HepG2 (cell line): Measurements from ENCODE around the gene HIVEP2. TPM values are rescaled to one million over a fixed set of nuclear protein-coding genes. Genes with fewer than 3 reads are reported as not detected.

Experiments
- ATAC-seq: fragments of 200-7000 bp; cut with Tn5 transposase; 3 replicates; pipeline ENCODE4 v1.9.1; 2020; ENCODE audit warnings: mild to moderate bottlenecking, moderate library complexity
- Bru-seq: library from RNA; stranded (reverse); fragments of 400-500 nt; gene quantifications from one replicate; lab custom pipeline; 2021; lab: Mats Ljungman, UMichigan
- BruChase-seq, 2 experiments: library from RNA; stranded (reverse); fragments of 400-500 nt; gene quantifications; one replicate each; lab custom pipeline; 2021; lab: Mats Ljungman, UMichigan
- BruUV-seq: library from RNA; stranded (reverse); fragments of 400-500 nt; replicated peaks from 2 replicates; lab custom pipeline; 2021; lab: Mats Ljungman, UMichigan
- CTCF ChIA-PET: fragments of 300-600 bp; formaldehyde crosslinking; extraction: SDS; loops from one replicate; lab custom pipeline; 2021; ENCODE audit warnings: low total read pairs, inconsistent platforms, low intra/inter-chr PET ratio; lab: Yijun Ruan, JAX
- POLR2A ChIA-PET: fragments of 350-600 bp; sonication (Branson Sonifier 250); formaldehyde crosslinking; loops from one replicate; lab custom pipeline; 2020; ENCODE audit warnings: antibody characterized with exemption, inconsistent platforms; lab: Yijun Ruan, JAX
- DNase-seq: peaks from one replicate; pipeline ENCODE4 v3.0.0-alpha.2; 2015; ENCODE audit warnings: low spot score
- FAIRE-seq: peaks from 3 replicates; lab custom pipeline; 2011; peaks lifted over from hg19 to GRCh38; lab: Jason Lieb, UNC
- H2AFZ ChIP-seq: one replicate; pipeline ENCODE4 v1.6.1; 2011; ENCODE audit warnings: low read length, inconsistent platforms
- H3K27ac ChIP-seq: fragments of 300-600 bp; 3 replicates; pipeline ENCODE4 v1.8.0; 2011; ENCODE audit warnings: mixed run types, mild to moderate bottlenecking, mixed read lengths, low read length, inconsistent platforms; ENCODE audit not compliant: insufficient read depth; ENCODE audit errors: extremely low read length
- H3K27me3 ChIP-seq, 2 experiments: fragments of 200-600 bp in 1 of 2; 2 replicates in 1 of 2; 3 replicates in 1 of 2; pipeline versions ENCODE4 v1.6.0 to v1.8.0; 2011; ENCODE audit warnings: low read length in 2 of 2, mild to moderate bottlenecking in 2 of 2, moderate library complexity in 2 of 2, inconsistent platforms in 1 of 2; ENCODE audit not compliant: insufficient read depth in 2 of 2, control insufficient read depth in 1 of 2
- H3K36me3 ChIP-seq, 2 experiments: fragments of 200-600 bp in 1 of 2; replicated peaks in 1 of 2; 2 replicates in 1 of 2; 3 replicates in 1 of 2; pipeline versions ENCODE4 v1.5.1 to v1.8.0; 2011; ENCODE audit warnings: low read length in 2 of 2, inconsistent platforms in 1 of 2; ENCODE audit not compliant: insufficient read depth in 2 of 2, control insufficient read depth in 1 of 2
- H3K4me1 ChIP-seq: 2 replicates; pipeline ENCODE4 v1.5.1; 2012; ENCODE audit warnings: low read length, inconsistent platforms; ENCODE audit not compliant: insufficient read depth
- H3K4me2 ChIP-seq: 2 replicates; pipeline ENCODE4 v1.6.0; 2011; ENCODE audit warnings: low read depth, low read length, inconsistent platforms
- H3K4me3 ChIP-seq, 3 experiments: fragments of 200-600 bp in 1 of 3; sonication (generic), shearing (Covaris generic) in 1 of 3; replicated peaks in 1 of 3; 2 replicates each; pipeline ENCODE4 v1.5.1; 2011 to 2016; ENCODE audit warnings: low read length in 3 of 3, inconsistent platforms in 2 of 3, low read depth in 2 of 3, mild to moderate bottlenecking in 2 of 3, control low read depth in 1 of 3, mixed read lengths in 1 of 3; ENCODE audit not compliant: insufficient read depth in 1 of 3
- H3K79me2 ChIP-seq: one replicate; pipeline ENCODE4 v1.6.1; 2011; ENCODE audit warnings: low read length, inconsistent platforms; ENCODE audit not compliant: insufficient read depth
- H3K9ac ChIP-seq: 2 replicates; pipeline ENCODE4 v1.6.0; 2011; ENCODE audit warnings: mild to moderate bottlenecking, low read depth, low read length, inconsistent platforms; ENCODE audit not compliant: insufficient read depth
- H3K9me3 ChIP-seq: 2 replicates; pipeline ENCODE4 v1.5.1; 2012; ENCODE audit warnings: mild to moderate bottlenecking, low read length
- H4K20me1 ChIP-seq: 2 replicates; pipeline ENCODE4 v1.6.0; 2011; ENCODE audit warnings: inconsistent platforms, mild to moderate bottlenecking, low read length, moderate library complexity; ENCODE audit not compliant: insufficient read depth
- ATF2 ChIP-seq: sonication (generic); formaldehyde crosslinking; IDR thresholded peaks from 2 replicates; pipeline ENCODE4 v1.4.0; 2020; ENCODE audit warnings: missing genetic modification reagents
- ETS1 ChIP-seq: sonication (generic); formaldehyde crosslinking; IDR thresholded peaks from 2 replicates; pipeline ENCODE4 v1.4.0; 2020; ENCODE audit warnings: missing genetic modification reagents
- FOSL1 ChIP-seq: sonication (generic); formaldehyde crosslinking; IDR thresholded peaks from 2 replicates; pipeline ENCODE4 v1.9.0; 2021; ENCODE audit warnings: missing genetic modification reagents, borderline replicate concordance
- GFI1 ChIP-seq: sonication (generic); formaldehyde crosslinking; IDR thresholded peaks from 2 replicates; pipeline ENCODE4 v1.5.0; 2020; ENCODE audit warnings: missing genetic modification reagents, mild to moderate bottlenecking, borderline replicate concordance
- HIVEP1 ChIP-seq: sonication (generic); formaldehyde crosslinking; IDR thresholded peaks from 2 replicates; pipeline ENCODE4 v1.4.0; 2020; ENCODE audit warnings: mild to moderate bottlenecking, missing genetic modification reagents
- HNF1B ChIP-seq: sonication (generic); formaldehyde crosslinking; IDR thresholded peaks from 2 replicates; pipeline ENCODE4 v1.5.1; 2020; ENCODE audit warnings: mild to moderate bottlenecking, moderate library complexity, missing genetic modification reagents
- TSC22D2 ChIP-seq: sonication (generic); formaldehyde crosslinking; IDR thresholded peaks from 2 replicates; pipeline ENCODE4 v1.5.1; 2020; ENCODE audit warnings: missing genetic modification reagents, mild to moderate bottlenecking, borderline replicate concordance
- ZNF121 ChIP-seq: sonication (generic); formaldehyde crosslinking; IDR thresholded peaks from 2 replicates; pipeline ENCODE4 v1.5.0; 2020; ENCODE audit warnings: mild to moderate bottlenecking, missing genetic modification reagents
- ZNF251 ChIP-seq: sonication (generic); formaldehyde crosslinking; IDR thresholded peaks from 2 replicates; pipeline ENCODE4 v1.9.0; 2021; ENCODE audit warnings: mild to moderate bottlenecking, missing genetic modification reagents
- ZNF513 ChIP-seq: sonication (generic); formaldehyde crosslinking; conservative IDR thresholded peaks from 2 replicates; pipeline ENCODE4 v1.5.0; 2020; ENCODE audit warnings: missing genetic modification reagents
- ZNF619 ChIP-seq: sonication (generic); formaldehyde crosslinking; IDR thresholded peaks from 2 replicates; pipeline ENCODE4 v1.4.0; 2020; ENCODE audit warnings: mild to moderate bottlenecking, missing genetic modification reagents
- ZNF761 ChIP-seq: sonication (generic); formaldehyde crosslinking; conservative IDR thresholded peaks from 2 replicates; pipeline ENCODE4 v1.4.0; 2020; ENCODE audit warnings: mild to moderate bottlenecking, missing genetic modification reagents
- ZNF792 ChIP-seq: IDR thresholded peaks from 2 replicates; pipeline ENCODE4 v1.6.1; 2016
- WGBS: methylation state at CpG from one replicate; pipeline ENCODE4 v1.1.6; 2017; ENCODE audit warnings: low lambda C conversion rate; 5-methylcytosine and 5-hydroxymethylcytosine counted together
- in situ Hi-C: cut with HindIII; loops from 2 replicates; pipeline ENCODE4 v1.10.0; 2017; ENCODE audit warnings: low pct_unique_long_range_greater_than_20kb; ENCODE audit not compliant: extremely low pct_ligation_motif_present
- intact Hi-C: fragments of 100-400 bp; cut with micrococcal nuclease; formaldehyde crosslinking; loops from one replicate; pipeline ENCODE4 v1.10.0; 2022; ENCODE audit not compliant: unreplicated experiment
- long read RNA-seq, 2 experiments: library from RNA in 1 of 2; library from polyadenylated mRNA in 1 of 2; stranded (forward) in 1 of 2; unstranded in 1 of 2; transcript quantifications; one replicate each; pipeline ENCODE4 v2.0.0, GENCODE V29; 2019 to 2022
- polyA minus RNA-seq, 3 experiments: library from RNA; depleted of rRNA, polyadenylated mRNA; stranded (reverse); fragments of >200 nt; gene quantifications; 2 replicates each; pipeline ENCODE4 v1.2.3, GENCODE V29; 2011; ENCODE audit warnings: low replicate concordance in 1 of 3
- polyA plus RNA-seq, 8 experiments: library from polyadenylated mRNA; depleted of rRNA in 3 of 8; stranded (reverse) in 7 of 8; unstranded in 1 of 8; fragments of >200 nt; fragmentation: Illumina TruSeq in 4 of 8; extraction: Trizol in 4 of 8; gene quantifications; 2 replicates each; pipeline versions ENCODE4 v1.2.1 to v1.2.3, GENCODE V29; 2011 to 2016; ENCODE audit warnings: low read depth in 4 of 8, missing spikeins in 1 of 8, mixed read lengths in 1 of 8; ENCODE audit not compliant: insufficient read depth in 1 of 8
- total RNA-seq, 5 experiments: library from RNA; depleted of rRNA; stranded (reverse); fragments of >200 nt; fragmentation: Illumina TruSeq; extraction: Trizol; gene quantifications; 2 replicates each; pipeline ENCODE4 v1.2.3, GENCODE V29; 2016; ENCODE audit warnings: low read depth in 1 of 5

Gene HIVEP2
- total RNA-seq (2016; rRNA removed; fragmentation: Illumina TruSeq; extraction: Trizol): 3.4 and 5.4 TPM in 2 replicates
- total RNA-seq (2016; cell fraction: cytosol; rRNA removed; fragmentation: Illumina TruSeq; extraction: Trizol; ENCODE audit: low read depth): 0.30 and 1.5 TPM in 2 replicates
- total RNA-seq (2016; cell fraction: insoluble cytoplasmic fraction; rRNA removed; fragmentation: Illumina TruSeq; extraction: Trizol): 4.1 TPM in 2 replicates
- 1.2 and 1.8 TPM in 2 replicates for total RNA-seq (2016; cell fraction: membrane; rRNA removed; fragmentation: Illumina TruSeq; extraction: Trizol)
- 4.9 and 5.6 TPM in 2 replicates for total RNA-seq (2016; cell fraction: nucleus; rRNA removed; fragmentation: Illumina TruSeq; extraction: Trizol)
- 12.8 and 12.9 TPM in 2 replicates for polyA plus RNA-seq (2011; rRNA removed)
- 6.4 and 8.1 TPM in 2 replicates for polyA plus RNA-seq (2011; cell fraction: cytosol; rRNA removed)
- polyA plus RNA-seq (2011; cell fraction: nucleus; rRNA removed): 27.7 and 28.6 TPM in 2 replicates
- polyA plus RNA-seq (2012): 14.5 and 17.1 TPM in 2 replicates
- polyA plus RNA-seq (2016; cell fraction: cytosol; fragmentation: Illumina TruSeq; extraction: Trizol; ENCODE audit: low read depth): 0.05 and 0.18 TPM in 2 replicates
- 2.4 and 2.5 TPM in 2 replicates for polyA plus RNA-seq (2016; cell fraction: insoluble cytoplasmic fraction; fragmentation: Illumina TruSeq; extraction: Trizol; ENCODE audit: low read depth)
- polyA plus RNA-seq (2016; cell fraction: membrane; fragmentation: Illumina TruSeq; extraction: Trizol; ENCODE audit: low read depth): 0.22 and 0.25 TPM in 2 replicates
- 6.9 and 8.3 TPM in 2 replicates for polyA plus RNA-seq (2016; cell fraction: nucleus; fragmentation: Illumina TruSeq; extraction: Trizol; ENCODE audit: insufficient read depth, low read depth)
- polyA minus RNA-seq (2011; rRNA and poly(A)+ RNA removed; ENCODE audit: low replicate concordance): 3.8 and 23.2 TPM in 2 replicates
- polyA minus RNA-seq (2011; cell fraction: cytosol; rRNA and poly(A)+ RNA removed): 12.5 and 18.3 TPM in 2 replicates
- 35.8 and 45.4 TPM in 2 replicates for polyA minus RNA-seq (2011; cell fraction: nucleus; rRNA and poly(A)+ RNA removed)
- percentile 78 among the genes with signal in this experiment for Bru-seq, nascent RNA
- percentile 78 among the genes with signal in this experiment for BruChase-seq, experiment 1, labeled RNA remaining after a 6-hour chase
- percentile 87 among the genes with signal in this experiment for BruChase-seq, experiment 2, labeled RNA remaining after a 2-hour chase
- long read RNA-seq, experiment 1, partial matches to known transcripts: 0 of 1 reads
- long read RNA-seq, experiment 1, other reads (novel, unspliced or antisense): 1 of 1 reads
- long read RNA-seq, experiment 2, partial matches to known transcripts: 2 of 17 reads
- long read RNA-seq, experiment 2, other reads (novel, unspliced or antisense): 15 of 17 reads

- in situ Hi-C loops: loop anchor here (5.0 to 10.0 kb wide), 3 partner anchors 98 to 470 kb away; partner anchors contain the start of gene AIG1
- FAIRE-seq: no peak
- POLR2A ChIA-PET: interaction anchor here (1.0 to 2.8 kb wide), 5 partner anchors 10 to 115 kb away, joined by 3 to 28 read pairs (median 4); partner anchors contain the start of gene AIG1
- TF ChIP-seq GFI1 (CRISPR knock-in tag) (no peak), TSC22D2 (CRISPR knock-in tag) (no peak), FOSL1 (CRISPR knock-in tag) (no peak), ATF2 (CRISPR knock-in tag) (no peak), ZNF251 (no peak), ZNF761 (CRISPR knock-in tag) (no peak), ZNF513 (no peak), HIVEP1 (CRISPR knock-in tag) (peak; percentile 96), HNF1B (0 out of 2 replicates have a peak, but pooled peaks have one; percentile 37), ZNF792 (CRISPR knock-in tag) (0 out of 2 replicates have a peak, but pooled peaks have one; percentile 15), ETS1 (CRISPR knock-in tag) (no peak), ZNF121 (no peak), ZNF619 (no peak)
Measured at GRCh38 chr6:142945049-142945445, at the start of gene HIVEP2. TSS of gene HIVEP2 (minus strand) at chr6:142945176. CDS start at chr6:142774738, 170,438 bp downstream.

More at GRCh38 chr6:142945049-142945445, at the start of gene HIVEP2:
- Histone ChIP-seq H3K36me3 (no peaks in the 10 kb centered on the region), H3K9ac (peak within 1 kb of the TSS; percentile 99), H2AFZ (no peak within 1 kb of the TSS), H3K4me2 (peak within 1 kb of the TSS; percentile 96), H3K4me3 (peak within 1 kb of the TSS; percentile 78 to 99 (median 89)), H3K79me2 (peaks cover 44% of the 10 kb centered on the region), H3K27ac (peak within 1 kb of the TSS; percentile 97), H3K27me3 (peaks cover 0 to 10% of the 10 kb centered on the region in 2 experiments; a peak in 3 of 5 replicates), H4K20me1 (peaks cover 26% of the 10 kb centered on the region; the same call in 1 of the 2 replicates), H3K9me3 (no peaks in the 10 kb centered on the region), H3K4me1 (peaks cover 35% of the 10 kb centered on the region)
- BruUV-seq: no TSS peak
- intact Hi-C loops: loop anchor here (1.0 to 10.0 kb wide), 6 partner anchors 77 to 450 kb away; partner anchors contain the start of gene AIG1
- DNase-seq (peak; percentile 78), ATAC-seq (peak; percentile 61)
- WGBS: 2% methylated on average over 25 of the region's 50 CpGs
- CTCF ChIA-PET: no interaction called here
